ENCODE measurements around the gene TMEM232.

- no peak for TF ChIP-seq CTCF (IDR thresholded peaks at IDR 0.05)
- TF ChIP-seq POLR2A (IDR thresholded peaks at IDR 0.05): no peak
Observed at GRCh38 chr5:110492446-110492845, 234.0 kb downstream of the TMEM232 start.

Data from lower leg skin (tissue), 3 donors.